ENCODE results near the gene FMNL1.

DNA sequence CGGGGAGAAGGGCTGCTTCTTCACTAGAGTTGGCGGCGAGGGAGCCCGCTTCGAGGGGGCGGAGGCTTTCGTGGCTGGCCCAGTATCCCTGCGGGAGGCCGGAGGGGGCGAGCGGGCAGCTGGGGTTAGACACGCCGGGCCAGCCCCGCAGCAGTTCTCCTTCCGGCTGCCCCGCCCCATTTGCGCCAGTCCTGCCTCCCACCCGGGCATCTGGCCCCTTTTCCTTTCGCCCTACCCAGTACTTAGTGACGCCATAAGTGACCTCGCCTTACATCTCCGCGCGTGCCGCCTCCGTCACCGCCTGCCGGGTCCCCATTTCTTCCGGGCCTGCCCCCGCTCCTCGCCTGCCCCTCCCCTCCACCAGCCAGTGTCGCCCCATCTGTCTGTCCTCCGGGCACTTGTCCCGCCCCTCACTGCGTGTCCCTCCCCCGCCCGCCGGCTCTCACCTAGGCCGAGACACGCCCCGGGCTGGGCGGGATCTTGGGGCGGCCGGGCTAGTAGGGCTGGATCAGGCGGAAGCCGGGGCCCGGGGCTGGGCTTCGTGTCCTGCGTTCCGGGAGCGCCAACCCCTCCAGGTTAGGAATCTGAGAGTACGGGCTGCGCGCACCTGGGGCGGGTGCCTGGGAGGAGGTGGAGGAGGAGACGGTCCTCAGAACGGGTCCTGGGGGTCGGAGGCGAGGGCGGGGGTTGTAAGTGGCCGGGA lies 25.9 kb downstream of the FMNL1 start:
- TF ChIP-seq POLR2AphosphoS5 (IDR thresholded peaks at IDR 0.05; ENCODE audit: borderline replicate concordance, low read depth, low read length), result peak; percentile 72
- no peak for TF ChIP-seq EZH2 (IDR thresholded peaks at IDR 0.05)
- no peak for TF ChIP-seq FOXP2 (optimal IDR thresholded peaks at IDR 0.05; ENCODE audit: control extremely low read depth, extremely low read length, insufficient read depth)
